ENCODE data around the gene SNRPN.
"Not testable (repeated sequence)": the region's sequence is repeated elsewhere in the genome, so short reads cannot be mapped to it uniquely, and the experiment has no call there.

The SNRPN gene

GRCh38 chr15:24954783-24955530 is at the start of gene SNRPN, which contains the start of gene SNURF:
Gene SNRPN, plus strand, starts transcription at chr15:24954987. Its CDS starts 19,467 bp downstream, at chr15:24974454.
Gene SNURF, plus strand, starts transcription at chr15:24954987. Its CDS starts 62 bp downstream, at chr15:24955049.
- DNase-seq (ENCODE audit: low read depth, low spot score): peak; percentile 85

GRCh38 chr15:24916305-24917009 is 38.3 kb upstream of the SNRPN start:
- DNase-seq (ENCODE audit: low read depth, low spot score): peak; percentile 20

- no peak for DNase-seq (ENCODE audit: low read depth, low spot score)
Observed at GRCh38 chr15:24917431-24917830, 37.4 kb upstream of the SNRPN start.

DNA sequence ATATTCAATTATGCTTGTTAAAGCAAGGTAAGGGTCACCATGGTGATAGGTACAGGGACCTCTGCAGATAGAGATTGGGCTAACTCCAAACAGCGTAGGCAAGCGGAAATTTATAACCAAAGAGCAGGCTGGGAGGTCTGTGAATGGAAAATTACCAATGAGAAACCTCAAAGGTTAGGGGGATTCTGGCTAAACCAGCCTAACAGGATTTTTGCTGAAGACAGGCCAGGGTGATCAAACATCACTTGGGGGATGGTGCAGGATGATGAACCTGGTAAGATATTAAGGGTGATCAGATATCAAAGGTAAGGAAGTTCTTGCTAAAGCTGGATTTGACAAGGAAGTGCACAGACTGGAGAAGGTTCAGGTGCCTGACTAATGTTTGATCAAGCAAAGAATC is 35.3 kb upstream of the SNRPN start:
- DNase-seq (ENCODE audit: low read depth, low spot score): no peak

DNA sequence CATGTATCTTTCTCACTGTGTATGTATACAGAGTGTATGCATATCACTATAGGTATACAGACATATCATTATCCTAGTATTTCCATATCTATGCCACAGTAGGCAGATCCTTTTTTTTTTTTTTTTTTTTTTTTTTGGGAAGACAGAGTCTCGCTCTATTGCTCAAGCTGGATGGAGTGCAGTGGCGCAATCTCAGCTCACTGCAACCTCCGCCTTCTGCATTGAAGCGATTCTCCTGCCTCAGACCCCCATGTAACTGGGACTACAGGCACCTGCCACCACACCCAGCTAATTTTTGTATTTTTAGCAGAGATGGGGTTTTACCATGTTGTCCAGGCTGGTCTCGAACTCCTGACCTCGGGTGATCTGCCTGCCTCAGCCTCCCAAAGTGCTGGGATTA is 32.0 kb upstream of the SNRPN start:
- not testable (repeated sequence) for DNase-seq (ENCODE audit: low read depth, low spot score)

DNA sequence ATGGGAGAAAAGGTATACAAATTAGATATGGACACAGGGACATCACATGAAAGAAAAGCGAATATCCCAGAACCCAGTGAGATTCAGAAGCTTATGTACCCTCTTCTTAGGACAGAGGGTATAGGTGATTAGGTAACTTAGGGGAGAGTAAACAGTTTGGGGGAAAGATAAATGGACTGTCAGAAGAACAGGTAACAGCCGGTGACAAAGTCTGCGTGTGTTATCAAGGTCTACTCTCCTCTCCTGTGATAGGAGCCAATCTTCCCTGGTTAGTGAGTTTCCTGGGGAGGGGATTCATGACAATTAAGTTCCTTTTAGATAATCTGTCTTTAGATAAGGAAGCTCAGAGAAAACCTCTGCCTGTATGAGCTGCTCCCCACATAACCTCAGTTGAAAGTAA is 30.6 kb upstream of the SNRPN start:
- DNase-seq (ENCODE audit: low read depth, low spot score): no peak

GRCh38 chr15:24924621-24925020 is 30.2 kb upstream of the SNRPN start:
- no peak for DNase-seq (ENCODE audit: low read depth, low spot score)

- DNase-seq (ENCODE audit: low read depth, low spot score): not testable (repeated sequence)
Observed at GRCh38 chr15:24931874-24932732, 22.7 kb upstream of the SNRPN start.

- DNase-seq (ENCODE audit: low read depth, low spot score): no peak
Observed at GRCh38 chr15:24933716-24934115, 21.1 kb upstream of the SNRPN start.

GRCh38 chr15:24938224-24938623 is 16.6 kb upstream of the SNRPN start:
- not testable (repeated sequence) for DNase-seq (ENCODE audit: low read depth, low spot score)

- no peak for DNase-seq (ENCODE audit: low read depth, low spot score)
Observed at GRCh38 chr15:24940236-24940635, 14.6 kb upstream of the SNRPN start.

GRCh38 chr15:24943361-24943760 is 11.4 kb upstream of the SNRPN start:
- no peak for DNase-seq (ENCODE audit: low read depth, low spot score)

DNA sequence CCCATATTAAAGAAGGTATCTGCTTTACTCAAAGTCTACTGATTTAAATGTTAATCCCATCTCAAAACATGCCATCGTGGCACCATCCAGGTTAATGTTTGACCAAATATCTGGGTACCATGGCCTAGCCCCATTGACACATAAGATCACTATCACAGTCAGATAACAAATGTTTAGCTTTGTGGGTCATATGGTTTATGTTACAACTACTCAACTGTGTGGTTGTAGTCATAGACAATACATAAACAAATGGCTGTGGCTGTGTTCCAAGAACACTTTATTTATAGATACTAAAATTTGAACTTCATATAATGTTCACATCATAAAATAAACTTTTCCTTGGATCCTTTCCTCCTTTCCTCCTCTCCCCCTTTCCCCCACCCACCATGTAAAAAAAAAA is 9.8 kb upstream of the SNRPN start:
- no peak for DNase-seq (ENCODE audit: low read depth, low spot score)

GRCh38 chr15:24945711-24946110 is 9.1 kb upstream of the SNRPN start:
- no peak for DNase-seq (ENCODE audit: low read depth, low spot score)

DNA sequence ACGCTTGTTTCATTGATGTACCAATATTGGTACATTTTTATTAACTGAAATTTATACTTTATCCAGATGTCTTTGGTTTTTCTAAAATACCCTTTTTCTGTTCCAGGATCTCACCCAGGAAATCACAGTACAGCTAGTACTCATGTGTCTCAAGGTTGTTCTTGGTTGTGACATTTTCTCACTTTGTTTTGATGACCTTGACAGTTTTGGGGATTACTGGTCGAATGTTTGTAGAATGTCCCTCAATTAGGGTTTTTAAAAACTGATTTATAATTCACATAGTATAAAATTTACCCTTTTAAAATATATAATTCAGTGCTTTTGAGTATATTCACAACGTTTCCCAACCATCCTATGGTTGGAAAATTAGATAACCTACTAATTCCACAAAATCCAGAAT is 6.3 kb upstream of the SNRPN start:
- DNase-seq (ENCODE audit: low read depth, low spot score): no peak

DNA sequence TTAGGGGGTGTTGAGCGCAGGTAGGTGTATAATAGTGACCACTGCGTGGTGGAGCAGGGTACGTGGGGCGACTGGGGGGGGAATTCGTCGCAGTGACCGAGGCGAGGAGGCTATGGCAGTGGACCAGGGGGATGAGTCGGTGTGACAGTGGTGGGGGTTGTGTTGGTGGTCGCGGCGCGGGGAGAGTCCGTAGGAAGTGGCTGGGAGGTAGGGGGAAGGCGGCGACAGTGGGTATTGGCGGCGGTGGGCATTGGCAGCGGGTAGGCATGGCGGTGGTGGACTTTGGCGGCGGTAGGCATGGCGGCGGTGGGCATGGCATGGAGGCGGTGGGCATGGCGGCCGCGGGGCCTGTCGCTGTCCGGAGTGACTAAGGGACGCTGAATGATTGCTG is 739 bp downstream of the SNRPN start:
- peak; percentile 17 for DNase-seq (ENCODE audit: low read depth, low spot score)

DNA sequence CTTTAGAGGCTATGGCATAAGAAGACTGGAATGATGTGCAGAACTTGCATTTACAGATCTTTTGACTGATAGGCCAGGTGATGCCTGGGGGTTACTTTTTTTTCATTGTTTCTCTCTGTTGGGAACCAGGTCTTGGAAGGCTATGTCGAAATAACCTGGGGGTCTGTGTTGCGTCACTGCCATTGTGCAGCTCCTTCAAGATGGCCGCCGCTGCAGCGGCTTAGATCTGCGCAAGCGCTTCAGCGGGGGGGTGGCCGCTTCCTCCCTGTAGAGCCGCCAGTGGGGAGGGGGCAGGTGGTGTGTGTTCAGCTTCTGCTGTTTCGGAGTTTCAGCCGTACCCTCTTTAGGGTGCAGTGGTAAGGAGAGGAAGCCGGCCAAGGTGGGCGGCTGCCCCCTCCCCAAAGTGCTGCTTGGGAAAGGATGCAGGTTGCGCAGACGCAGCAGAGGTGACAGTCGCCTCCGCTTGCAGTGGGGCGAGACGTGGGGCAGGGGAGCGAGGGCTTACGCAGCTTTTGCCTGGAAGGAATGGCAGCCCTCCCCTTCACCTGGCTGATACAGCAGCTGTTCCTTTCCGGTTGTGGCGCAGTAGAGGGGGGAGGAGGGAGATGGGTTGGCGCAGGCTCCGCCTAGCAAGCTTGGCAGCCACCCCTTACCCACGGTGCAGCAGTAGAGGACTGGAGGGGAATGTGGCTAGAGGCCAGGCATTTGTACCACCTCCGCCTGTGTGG is 1.5 kb downstream of the SNRPN start:
- DNase-seq (ENCODE audit: low read depth, low spot score): peak; percentile 84

GRCh38 chr15:24957691-24958090 is 2.9 kb downstream of the SNRPN start:
- no peak for DNase-seq (ENCODE audit: low read depth, low spot score)

- DNase-seq (ENCODE audit: low read depth, low spot score): no peak
Observed at GRCh38 chr15:24961967-24962366, 7.2 kb downstream of the SNRPN start.

- no peak for DNase-seq (ENCODE audit: low read depth, low spot score)
Observed at GRCh38 chr15:24962880-24963279, 8.1 kb downstream of the SNRPN start.

DNA sequence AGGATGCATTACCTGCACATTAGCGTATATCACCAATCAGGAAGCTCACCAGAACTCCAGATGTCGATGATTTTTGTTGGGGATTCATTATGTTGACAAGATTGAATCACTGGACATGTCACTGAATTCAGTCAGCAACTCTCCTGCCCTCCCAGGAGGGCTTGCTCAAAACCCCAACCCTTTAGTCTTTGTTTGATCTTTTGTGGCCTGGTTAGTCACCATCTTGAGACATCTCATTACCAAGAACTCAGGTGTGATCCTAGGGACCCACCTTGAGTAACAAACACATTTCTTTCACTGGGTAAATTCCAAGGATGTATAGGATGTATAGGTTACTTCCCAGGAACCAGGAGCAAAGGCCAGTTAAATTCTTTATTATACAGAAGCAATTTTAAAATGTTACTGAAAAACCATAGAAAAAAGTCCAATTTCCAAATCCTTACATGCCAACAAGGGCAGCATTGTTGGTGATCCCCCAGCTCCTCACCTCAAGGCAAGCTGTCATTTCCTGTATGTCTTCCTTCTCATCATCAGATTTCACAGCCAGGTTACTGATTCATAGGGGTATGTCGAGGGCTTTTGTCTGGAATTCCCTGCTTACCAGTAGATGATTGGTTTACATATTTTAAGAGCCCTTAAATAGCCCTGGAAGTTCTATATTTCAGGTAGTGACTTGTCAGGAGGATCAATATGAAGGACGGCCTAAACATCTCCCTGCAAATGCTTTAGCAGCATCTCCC is 11.7 kb downstream of the SNRPN start:
- no peak for DNase-seq (ENCODE audit: low read depth, low spot score)

Data from astrocyte of the hippocampus (primary cell).